Measurements from ENCODE around the gene FRMPD2. TPM values are rescaled to one million over a fixed set of nuclear protein-coding genes. Genes with fewer than 3 reads are reported as not detected.

FRMPD2 gene
- total RNA-seq, 1 donor = not detected

- TF ChIP-seq CTCF (IDR thresholded peaks at IDR 0.05; ENCODE audit: insufficient read depth, low read length) = no peak
- H3K4me3 ChIP-seq (ENCODE audit: low read depth, low read length) = no peak overlapping the region
- no peak for DNase-seq (ENCODE audit: low read depth)
Observed at GRCh38 chr10:48272682-48273081, 1.8 kb downstream of the FRMPD2 start.

GRCh38 chr10:48271047-48271730 is 3.3 kb downstream of the FRMPD2 start:
- TF ChIP-seq CTCF (IDR thresholded peaks at IDR 0.05; ENCODE audit: insufficient read depth, low read length) = no peak
- no peak overlapping the region for H3K4me3 ChIP-seq (ENCODE audit: low read depth, low read length)
- no peak for DNase-seq (ENCODE audit: low read depth)

- DNase-seq (ENCODE audit: low read depth) = no peak
- no peak for TF ChIP-seq CTCF (IDR thresholded peaks at IDR 0.05; ENCODE audit: insufficient read depth, low read length)
Observed at GRCh38 chr10:48266528-48266927, 8.0 kb downstream of the FRMPD2 start.

GRCh38 chr10:48258105-48258504 is 16.4 kb downstream of the FRMPD2 start:
- no peak for DNase-seq (ENCODE audit: low read depth)
- no peak overlapping the region for H3K4me3 ChIP-seq (ENCODE audit: low read depth, low read length)
- TF ChIP-seq CTCF (IDR thresholded peaks at IDR 0.05; ENCODE audit: insufficient read depth, low read length) = no peak

More at GRCh38 chr10:48266528-48266927, 8.0 kb downstream of the FRMPD2 start:
- H3K4me3 ChIP-seq (ENCODE audit: low read depth, low read length) = no peak overlapping the region

- DNase-seq (ENCODE audit: low read depth) = no peak
- TF ChIP-seq CTCF (IDR thresholded peaks at IDR 0.05; ENCODE audit: insufficient read depth, low read length) = no peak
- H3K4me3 ChIP-seq (ENCODE audit: low read depth, low read length) = no peak overlapping the region
Observed at GRCh38 chr10:48257407-48257961, 17.0 kb downstream of the FRMPD2 start.

- DNase-seq (ENCODE audit: low read depth) = no peak
- no peak for TF ChIP-seq CTCF (IDR thresholded peaks at IDR 0.05; ENCODE audit: insufficient read depth, low read length)
- H3K4me3 ChIP-seq (ENCODE audit: low read depth, low read length) = no peak overlapping the region
Observed at GRCh38 chr10:48255722-48256121, 18.8 kb downstream of the FRMPD2 start.
